ENCODE results near the gene DERA.
"Not testable (repeated sequence)": the region's sequence is repeated elsewhere in the genome, so short reads cannot be mapped to it uniquely, and the experiment has no call there.

The DERA gene

DNA sequence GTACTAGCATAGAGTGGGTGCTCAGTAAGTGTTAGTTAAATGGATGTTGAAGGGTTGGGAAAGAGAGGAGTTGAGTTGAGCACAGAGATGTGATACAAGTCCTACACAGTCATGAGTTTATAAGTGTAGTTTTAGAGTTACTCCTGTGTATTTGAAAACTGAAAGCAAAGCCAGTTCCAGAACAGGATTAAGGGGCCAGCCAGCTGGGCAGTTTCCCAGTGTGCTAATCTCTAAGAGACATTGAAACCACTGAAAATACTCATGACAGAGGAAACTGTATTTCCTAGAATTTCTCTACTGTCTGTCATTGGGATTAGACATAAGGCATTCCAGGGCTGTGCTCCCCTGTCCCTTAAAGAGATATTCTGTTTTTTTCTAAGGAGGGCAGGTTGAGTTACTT, 101.0 kb downstream of the DERA start:
- no peaks in the 10 kb centered on the region for H3K27me3 ChIP-seq (ENCODE audit: insufficient read depth, low read length)
- H3K4me3 ChIP-seq (ENCODE audit: low read length), result no peak overlapping the region
- no peak overlapping the region for H2AFZ ChIP-seq (ENCODE audit: low read depth, low read length)
- peaks cover 14% of the 10 kb centered on the region for H3K9me3 ChIP-seq (ENCODE audit: low read length)
- no peaks in the 10 kb centered on the region for H3K4me1 ChIP-seq (ENCODE audit: insufficient read depth, low read length)
- peaks cover 3% of the 10 kb centered on the region for H3K36me3 ChIP-seq (ENCODE audit: insufficient read depth, low read length)

GRCh38 chr12:16013722-16014121, 102.6 kb downstream of the DERA start:
- peaks cover 14% of the 10 kb centered on the region for H3K9me3 ChIP-seq (ENCODE audit: low read length)
- not testable (repeated sequence) for H3K4me3 ChIP-seq (ENCODE audit: low read length); H3K4me1 ChIP-seq (ENCODE audit: insufficient read depth, low read length); H3K36me3 ChIP-seq (ENCODE audit: insufficient read depth, low read length); H2AFZ ChIP-seq (ENCODE audit: low read depth, low read length); H3K27me3 ChIP-seq (ENCODE audit: insufficient read depth, low read length)

GRCh38 chr12:16014394-16014793, 103.3 kb downstream of the DERA start:
- H3K9me3 ChIP-seq (ENCODE audit: low read length), result peaks cover 14% of the 10 kb centered on the region
- H3K27me3 ChIP-seq (ENCODE audit: insufficient read depth, low read length); H3K4me1 ChIP-seq (ENCODE audit: insufficient read depth, low read length); H3K36me3 ChIP-seq (ENCODE audit: insufficient read depth, low read length); H2AFZ ChIP-seq (ENCODE audit: low read depth, low read length); H3K4me3 ChIP-seq (ENCODE audit: low read length): not testable (repeated sequence)

GRCh38 chr12:16016748-16017147, 105.6 kb downstream of the DERA start:
- Histone ChIP-seq H3K4me1 (ENCODE audit: insufficient read depth, low read length) (no peaks in the 10 kb centered on the region), H3K4me3 (ENCODE audit: low read length) (no peak overlapping the region), H2AFZ (ENCODE audit: low read depth, low read length) (no peak overlapping the region), H3K9me3 (ENCODE audit: low read length) (peaks cover 18% of the 10 kb centered on the region), H3K36me3 (ENCODE audit: insufficient read depth, low read length) (peaks cover 3% of the 10 kb centered on the region), H3K27me3 (ENCODE audit: insufficient read depth, low read length) (no peaks in the 10 kb centered on the region)

DNA sequence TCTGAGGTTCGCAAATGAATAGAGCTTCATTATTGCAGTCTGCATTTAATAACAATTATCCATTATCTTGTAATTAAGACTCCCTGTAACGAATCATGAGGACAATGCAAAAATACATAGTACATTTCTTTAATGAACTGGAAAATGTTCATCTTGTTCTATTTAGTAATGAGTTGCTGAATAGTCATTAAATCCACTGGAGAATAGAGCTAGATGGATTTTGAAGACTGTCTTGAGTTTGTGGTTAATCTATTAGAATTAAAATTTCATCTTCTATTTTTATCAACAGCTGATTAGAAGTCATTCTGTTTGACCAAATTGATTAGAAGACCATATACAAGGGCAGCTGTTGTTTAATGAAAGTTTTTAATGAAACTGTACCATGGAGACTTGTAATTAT, 107.2 kb downstream of the DERA start:
- Histone ChIP-seq H3K27me3 (ENCODE audit: insufficient read depth, low read length) (no peaks in the 10 kb centered on the region), H2AFZ (ENCODE audit: low read depth, low read length) (no peak overlapping the region), H3K4me3 (ENCODE audit: low read length) (no peak overlapping the region), H3K9me3 (ENCODE audit: low read length) (peaks cover 21% of the 10 kb centered on the region), H3K36me3 (ENCODE audit: insufficient read depth, low read length) (peaks cover 3% of the 10 kb centered on the region), H3K4me1 (ENCODE audit: insufficient read depth, low read length) (no peaks in the 10 kb centered on the region)

- Histone ChIP-seq H3K36me3 (ENCODE audit: insufficient read depth, low read length) (peaks cover 3% of the 10 kb centered on the region), H3K4me1 (ENCODE audit: insufficient read depth, low read length) (no peaks in the 10 kb centered on the region), H3K9me3 (ENCODE audit: low read length) (peaks cover 21% of the 10 kb centered on the region), H3K4me3 (ENCODE audit: low read length) (no peak overlapping the region), H2AFZ (ENCODE audit: low read depth, low read length) (no peak overlapping the region), H3K27me3 (ENCODE audit: insufficient read depth, low read length) (no peaks in the 10 kb centered on the region)
Observed at GRCh38 chr12:16019136-16019535, 108.0 kb downstream of the DERA start.

DNA sequence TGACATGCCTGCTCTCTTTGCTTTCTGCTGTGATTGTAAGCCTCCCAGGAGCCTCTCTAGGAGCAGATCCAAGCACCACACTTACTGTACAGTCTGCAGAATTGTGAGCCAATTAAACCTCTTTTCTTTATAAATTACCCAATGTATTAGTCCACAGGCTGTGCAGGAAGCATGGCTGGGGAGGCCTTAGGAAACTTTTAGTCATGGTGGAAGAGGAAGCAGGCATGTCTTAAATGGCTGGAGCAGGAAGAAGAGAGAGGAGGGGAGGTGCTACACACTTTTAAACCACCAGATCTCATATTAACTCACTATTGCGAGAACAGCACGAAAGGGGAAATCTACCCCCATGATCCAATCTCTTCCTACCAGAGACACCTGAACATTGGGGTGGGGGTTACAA, 108.9 kb downstream of the DERA start:
- Histone ChIP-seq H3K4me3 (ENCODE audit: low read length) (no peak overlapping the region), H3K4me1 (ENCODE audit: insufficient read depth, low read length) (no peaks in the 10 kb centered on the region), H3K36me3 (ENCODE audit: insufficient read depth, low read length) (peaks cover 3% of the 10 kb centered on the region), H3K9me3 (ENCODE audit: low read length) (peaks cover 14% of the 10 kb centered on the region), H2AFZ (ENCODE audit: low read depth, low read length) (no peak overlapping the region), H3K27me3 (ENCODE audit: insufficient read depth, low read length) (no peaks in the 10 kb centered on the region)

GRCh38 chr12:16021026-16021425, 109.9 kb downstream of the DERA start:
- Histone ChIP-seq H3K4me1 (ENCODE audit: insufficient read depth, low read length) (no peaks in the 10 kb centered on the region), H3K27me3 (ENCODE audit: insufficient read depth, low read length) (no peaks in the 10 kb centered on the region), H3K4me3 (ENCODE audit: low read length) (no peak overlapping the region), H3K36me3 (ENCODE audit: insufficient read depth, low read length) (no peaks in the 10 kb centered on the region), H2AFZ (ENCODE audit: low read depth, low read length) (no peak overlapping the region), H3K9me3 (ENCODE audit: low read length) (peaks cover 9% of the 10 kb centered on the region)

DNA sequence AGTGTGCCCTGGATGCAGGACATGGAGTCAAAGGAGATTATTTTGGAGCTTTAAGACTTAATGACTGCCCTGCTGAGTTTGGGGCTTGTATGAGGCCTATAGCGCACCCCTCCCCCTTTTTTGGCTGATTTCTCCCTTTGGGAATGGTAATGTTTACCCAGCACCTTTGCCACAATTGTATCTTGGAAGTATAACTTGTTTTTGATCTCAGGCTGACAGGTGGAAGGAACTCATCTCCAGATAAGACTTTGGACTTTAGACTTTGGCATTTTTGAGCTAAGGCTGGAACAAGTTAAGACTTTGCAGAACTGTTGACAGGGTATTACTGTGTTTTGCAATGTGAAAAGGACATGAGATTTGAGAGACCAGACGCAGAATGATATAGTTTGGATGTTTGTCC, 110.5 kb downstream of the DERA start:
- Histone ChIP-seq H3K4me3 (ENCODE audit: low read length) (no peak overlapping the region), H3K27me3 (ENCODE audit: insufficient read depth, low read length) (no peaks in the 10 kb centered on the region), H3K36me3 (ENCODE audit: insufficient read depth, low read length) (no peaks in the 10 kb centered on the region), H3K4me1 (ENCODE audit: insufficient read depth, low read length) (no peaks in the 10 kb centered on the region), H2AFZ (ENCODE audit: low read depth, low read length) (no peak overlapping the region), H3K9me3 (ENCODE audit: low read length) (peaks cover 9% of the 10 kb centered on the region)

DNA sequence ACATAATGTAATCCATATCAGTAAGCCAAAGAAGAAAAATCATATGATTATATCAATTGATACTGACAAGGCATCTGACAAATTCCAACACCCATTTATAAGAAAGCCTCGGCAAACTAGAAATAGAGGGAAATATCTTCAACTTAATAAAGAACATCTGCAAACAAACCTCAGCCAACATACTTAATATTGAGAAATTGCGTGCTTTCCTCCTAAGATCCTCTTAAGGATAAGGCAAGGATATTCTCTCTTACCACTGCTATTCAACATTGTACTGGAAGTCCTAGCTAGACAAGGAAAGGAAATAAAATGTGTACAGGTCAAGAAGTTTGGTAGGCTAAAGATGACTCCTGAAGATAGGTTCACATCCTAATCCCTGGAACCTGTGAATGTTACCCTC, 115.9 kb downstream of the DERA start:
- H2AFZ ChIP-seq (ENCODE audit: low read depth, low read length), result no peak overlapping the region
- H3K9me3 ChIP-seq (ENCODE audit: low read length), result peaks cover 5% of the 10 kb centered on the region
- H3K4me1 ChIP-seq (ENCODE audit: insufficient read depth, low read length), result no peaks in the 10 kb centered on the region
- H3K4me3 ChIP-seq (ENCODE audit: low read length), result no peak overlapping the region
- no peaks in the 10 kb centered on the region for H3K36me3 ChIP-seq (ENCODE audit: insufficient read depth, low read length)
- H3K27me3 ChIP-seq (ENCODE audit: insufficient read depth, low read length), result no peaks in the 10 kb centered on the region

GRCh38 chr12:16030744-16031143, 119.6 kb downstream of the DERA start:
- no peak overlapping the region for H3K4me3 ChIP-seq (ENCODE audit: low read length)
- no peaks in the 10 kb centered on the region for H3K36me3 ChIP-seq (ENCODE audit: insufficient read depth, low read length)
- peaks cover 2% of the 10 kb centered on the region for H3K9me3 ChIP-seq (ENCODE audit: low read length)
- peaks cover 4% of the 10 kb centered on the region for H3K4me1 ChIP-seq (ENCODE audit: insufficient read depth, low read length)
- no peak overlapping the region for H2AFZ ChIP-seq (ENCODE audit: low read depth, low read length)
- no peaks in the 10 kb centered on the region for H3K27me3 ChIP-seq (ENCODE audit: insufficient read depth, low read length)

GRCh38 chr12:16034136-16034817, 123.1 kb downstream of the DERA start:
- Histone ChIP-seq H2AFZ (ENCODE audit: low read depth, low read length) (no peak overlapping the region), H3K27me3 (ENCODE audit: insufficient read depth, low read length) (no peaks in the 10 kb centered on the region), H3K9me3 (ENCODE audit: low read length) (no peaks in the 10 kb centered on the region), H3K4me1 (ENCODE audit: insufficient read depth, low read length) (peaks cover 8% of the 10 kb centered on the region), H3K36me3 (ENCODE audit: insufficient read depth, low read length) (peaks cover 5% of the 10 kb centered on the region), H3K4me3 (ENCODE audit: low read length) (no peak overlapping the region)

DNA sequence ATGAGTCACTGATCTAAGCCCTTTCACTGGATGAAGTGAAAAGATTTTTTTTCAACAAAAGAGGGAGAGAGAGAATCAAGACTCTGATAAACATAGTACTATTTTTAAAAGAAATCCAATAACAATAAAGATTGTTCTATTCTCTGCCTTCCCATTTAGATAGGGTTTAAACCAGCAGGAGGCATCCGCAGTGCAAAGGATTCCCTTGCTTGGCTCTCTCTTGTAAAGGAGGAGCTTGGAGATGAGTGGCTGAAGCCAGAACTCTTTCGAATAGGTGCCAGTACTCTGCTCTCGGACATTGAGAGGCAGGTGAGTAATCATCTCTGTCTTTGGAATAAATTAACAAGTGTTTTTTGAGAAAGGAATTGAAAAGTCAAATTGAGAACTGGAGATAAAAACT, 124.9 kb downstream of the DERA start:
- H3K4me1 ChIP-seq (ENCODE audit: insufficient read depth, low read length), result peaks cover 8% of the 10 kb centered on the region
- no peak overlapping the region for H2AFZ ChIP-seq (ENCODE audit: low read depth, low read length)
- H3K27me3 ChIP-seq (ENCODE audit: insufficient read depth, low read length), result no peaks in the 10 kb centered on the region
- H3K4me3 ChIP-seq (ENCODE audit: low read length), result no peak overlapping the region
- H3K36me3 ChIP-seq (ENCODE audit: insufficient read depth, low read length), result peaks cover 5% of the 10 kb centered on the region
- H3K9me3 ChIP-seq (ENCODE audit: low read length), result no peaks in the 10 kb centered on the region

GRCh38 chr12:16037533-16037932, 126.4 kb downstream of the DERA start:
- no peak overlapping the region for H2AFZ ChIP-seq (ENCODE audit: low read depth, low read length)
- no peaks in the 10 kb centered on the region for H3K27me3 ChIP-seq (ENCODE audit: insufficient read depth, low read length)
- no peaks in the 10 kb centered on the region for H3K9me3 ChIP-seq (ENCODE audit: low read length)
- no peak overlapping the region for H3K4me3 ChIP-seq (ENCODE audit: low read length)
- H3K36me3 ChIP-seq (ENCODE audit: insufficient read depth, low read length), result peaks cover 5% of the 10 kb centered on the region
- peaks cover 8% of the 10 kb centered on the region for H3K4me1 ChIP-seq (ENCODE audit: insufficient read depth, low read length)

Measured in neuron (in vitro differentiated cells).